HFF-Myc (cell line): ENCODE data around the gene ADGRA1.

ENCODE experiments used
- DNase-seq: peaks from one replicate; pipeline ENCODE4 v3.0.0-alpha.2; 2011; ENCODE audit warnings: low read depth; ENCODE audit errors: extremely low read depth
- H3K4me3 ChIP-seq: replicated peaks from 2 replicates; pipeline ENCODE4 v1.5.1; 2011; ENCODE audit warnings: low read depth, mild to moderate bottlenecking, control low read depth, low read length
- TF ChIP-seq, protein P1 (sequence below): IDR thresholded peaks from 2 replicates; pipeline ENCODE4 v1.5.1; 2012; ENCODE audit warnings: mild to moderate bottlenecking, low read depth, low read length, control low read depth; ENCODE audit errors: missing control alignments

Gene ADGRA1

DNA sequence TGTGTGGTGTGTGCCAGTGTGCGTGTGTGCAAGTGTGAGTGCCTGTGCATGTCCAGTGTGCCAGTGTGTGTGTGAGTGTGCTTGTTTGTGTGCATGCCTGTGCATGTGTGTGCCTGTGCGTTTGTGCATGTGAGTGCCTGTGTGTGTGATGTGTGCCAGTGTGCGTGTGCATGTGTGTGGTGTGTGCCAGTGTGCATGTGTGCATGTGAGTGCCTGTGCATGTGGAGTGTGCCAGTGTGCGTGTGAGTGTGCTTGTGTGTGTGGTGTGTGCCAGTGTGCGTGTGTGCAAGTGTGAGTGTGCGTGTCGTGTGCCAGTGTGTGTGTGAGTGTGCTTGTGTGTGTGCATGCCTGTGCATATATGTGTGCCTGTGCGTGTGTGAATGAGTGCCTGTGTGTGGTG is 33.8 kb downstream of the ADGRA1 start:
- no peak overlapping the region for H3K4me3 ChIP-seq
- TF ChIP-seq, protein P1, sequence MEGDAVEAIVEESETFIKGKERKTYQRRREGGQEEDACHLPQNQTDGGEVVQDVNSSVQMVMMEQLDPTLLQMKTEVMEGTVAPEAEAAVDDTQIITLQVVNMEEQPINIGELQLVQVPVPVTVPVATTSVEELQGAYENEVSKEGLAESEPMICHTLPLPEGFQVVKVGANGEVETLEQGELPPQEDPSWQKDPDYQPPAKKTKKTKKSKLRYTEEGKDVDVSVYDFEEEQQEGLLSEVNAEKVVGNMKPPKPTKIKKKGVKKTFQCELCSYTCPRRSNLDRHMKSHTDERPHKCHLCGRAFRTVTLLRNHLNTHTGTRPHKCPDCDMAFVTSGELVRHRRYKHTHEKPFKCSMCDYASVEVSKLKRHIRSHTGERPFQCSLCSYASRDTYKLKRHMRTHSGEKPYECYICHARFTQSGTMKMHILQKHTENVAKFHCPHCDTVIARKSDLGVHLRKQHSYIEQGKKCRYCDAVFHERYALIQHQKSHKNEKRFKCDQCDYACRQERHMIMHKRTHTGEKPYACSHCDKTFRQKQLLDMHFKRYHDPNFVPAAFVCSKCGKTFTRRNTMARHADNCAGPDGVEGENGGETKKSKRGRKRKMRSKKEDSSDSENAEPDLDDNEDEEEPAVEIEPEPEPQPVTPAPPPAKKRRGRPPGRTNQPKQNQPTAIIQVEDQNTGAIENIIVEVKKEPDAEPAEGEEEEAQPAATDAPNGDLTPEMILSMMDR = no peak
- DNase-seq = no peak

DNA sequence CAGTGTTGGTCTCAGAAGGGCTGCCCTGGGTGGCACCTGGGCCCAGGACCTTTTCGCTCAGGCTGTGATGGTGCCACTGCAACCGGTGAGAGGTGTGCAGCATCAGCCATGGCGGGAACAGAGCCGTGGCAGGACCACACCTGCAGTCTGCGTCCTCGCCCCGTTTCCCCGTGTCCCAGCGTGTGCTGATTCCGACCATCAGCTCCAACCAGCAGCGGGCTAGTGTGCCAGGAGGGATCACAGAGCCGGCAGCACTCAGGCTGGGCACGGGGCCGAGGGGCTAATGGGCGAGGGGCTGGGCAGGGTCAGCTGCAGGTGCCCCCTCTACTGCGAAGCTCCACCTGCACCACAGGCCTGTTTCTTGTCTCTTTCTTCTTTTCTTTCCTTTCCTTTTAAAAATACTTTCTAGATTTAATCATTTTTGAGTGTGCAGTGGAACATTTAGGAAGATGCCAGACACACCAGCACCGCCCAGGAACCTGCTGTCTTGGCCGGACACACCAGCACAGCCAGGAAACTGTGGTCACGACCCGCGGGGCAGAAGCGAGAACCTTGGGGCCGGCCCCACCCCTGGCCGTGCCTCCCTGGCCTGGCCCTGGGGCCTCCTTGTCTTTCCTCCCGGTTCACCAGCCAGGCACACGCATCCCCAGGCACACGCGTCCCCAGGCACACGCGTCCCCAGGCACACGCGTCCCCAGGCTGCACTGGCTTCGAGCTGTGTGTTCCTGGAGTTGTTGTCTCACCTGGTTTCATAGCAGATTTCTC is 34.6 kb downstream of the ADGRA1 start:
- TF ChIP-seq, protein P1 = no peak
- H3K4me3 ChIP-seq = no peak overlapping the region
- no peak for DNase-seq

DNA sequence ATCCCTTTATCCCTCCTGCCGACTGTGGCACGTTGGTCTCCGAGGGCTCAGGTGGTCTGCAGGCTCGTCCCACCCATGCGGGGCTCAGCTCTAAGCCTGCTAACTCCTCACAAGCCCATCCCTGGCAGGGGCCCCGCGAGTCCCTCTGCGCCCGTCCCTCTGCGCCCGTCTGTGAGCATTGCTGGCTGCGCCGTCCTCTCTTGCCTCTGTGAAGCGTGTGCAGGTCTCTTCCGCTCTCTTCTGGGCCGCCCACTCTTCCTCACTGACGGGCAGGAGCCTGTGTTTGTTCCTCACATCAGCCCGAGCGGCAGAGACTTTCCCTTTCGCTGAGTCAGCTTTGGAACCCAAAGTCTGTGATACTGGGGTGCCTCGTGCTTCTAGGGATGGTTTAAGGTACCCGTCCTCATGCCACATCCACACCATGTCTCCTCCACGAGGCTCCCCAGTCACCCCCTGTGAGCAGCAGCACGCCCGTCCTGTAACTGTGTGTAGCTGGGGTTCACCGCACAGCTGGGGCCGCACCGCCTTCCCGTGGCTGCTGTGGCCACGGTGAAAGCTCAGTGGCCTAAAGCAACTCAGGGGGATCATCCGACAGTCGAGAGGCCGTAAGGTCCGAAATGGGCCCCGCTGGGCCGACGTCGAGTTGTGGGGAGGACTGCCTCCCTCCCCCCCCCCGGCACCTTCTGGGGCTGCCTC is 35.5 kb downstream of the ADGRA1 start:
- no peak overlapping the region for H3K4me3 ChIP-seq
- no peak for DNase-seq
- TF ChIP-seq, protein P1 = no peak

DNA sequence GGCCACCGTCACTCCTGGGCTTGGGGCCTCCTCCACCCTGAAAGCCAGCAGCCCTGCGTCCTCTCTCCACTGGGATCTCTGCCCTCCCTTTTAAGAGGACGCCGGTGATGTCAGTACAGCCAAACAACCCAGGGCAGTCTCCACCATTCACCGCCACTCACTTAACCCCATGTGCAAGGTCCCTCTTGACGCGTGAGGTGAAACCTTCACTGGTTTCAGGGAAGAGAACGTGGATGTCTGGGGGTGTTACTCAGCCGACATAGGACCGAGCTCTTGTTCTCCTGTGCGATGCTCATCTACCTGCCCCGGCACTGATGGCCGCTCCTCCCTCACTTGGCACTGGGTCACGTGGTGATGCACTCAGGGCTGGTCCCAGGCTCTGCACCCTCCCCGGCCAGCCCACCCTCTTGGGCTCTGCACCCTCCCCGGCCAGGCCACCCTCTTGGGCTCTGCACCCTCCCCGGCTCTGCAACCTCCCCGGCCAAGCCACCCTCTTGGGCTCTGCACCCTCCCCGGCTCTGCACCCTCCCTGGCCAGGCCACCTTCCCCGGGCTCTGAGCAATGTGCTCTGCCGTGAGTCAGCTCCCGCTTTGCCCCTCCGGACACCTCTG is 36.1 kb downstream of the ADGRA1 start:
- TF ChIP-seq, protein P1 = no peak
- H3K4me3 ChIP-seq = no peak overlapping the region
- no peak for DNase-seq

DNA sequence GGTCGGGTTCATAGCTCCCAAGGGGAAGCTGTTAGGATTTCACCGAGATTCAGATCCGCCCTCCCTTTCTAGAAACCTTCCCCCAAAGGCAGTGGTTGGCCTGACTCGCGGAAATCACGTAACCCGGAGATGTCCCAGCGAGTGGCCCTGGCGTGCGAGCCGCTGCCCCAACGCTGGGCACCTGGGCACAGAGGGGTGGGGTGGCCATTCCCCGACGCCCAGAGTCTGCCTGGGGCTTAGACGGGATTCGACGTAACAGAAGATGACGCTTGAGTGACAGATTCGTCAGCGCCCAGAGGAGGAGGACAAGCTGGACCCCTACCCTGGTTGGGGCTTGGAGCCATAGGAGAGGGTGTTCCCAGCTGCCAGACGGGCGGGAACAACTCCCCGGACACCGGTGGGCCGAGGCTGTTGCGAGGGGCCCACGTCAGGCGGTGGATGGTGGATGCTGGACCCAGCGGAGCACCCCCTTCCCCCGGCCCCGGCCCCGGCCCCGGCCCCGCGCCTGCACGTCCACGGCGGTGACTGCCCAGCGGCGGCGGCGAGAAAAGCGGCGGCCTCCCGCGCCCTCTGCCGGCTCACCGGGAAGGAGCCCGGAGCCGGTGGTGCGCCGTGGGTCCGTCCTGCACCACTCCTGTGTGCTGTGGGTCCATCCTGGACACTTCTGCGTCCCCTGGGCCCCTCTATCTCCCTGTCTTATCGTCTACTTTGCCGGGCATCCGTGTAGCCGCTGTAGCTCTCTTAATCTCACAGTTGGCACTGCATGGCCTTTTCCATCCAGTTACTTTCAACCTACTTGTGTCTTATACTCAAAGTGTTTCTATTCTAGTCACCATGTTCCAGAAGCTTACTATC is 36.9 kb downstream of the ADGRA1 start:
- TF ChIP-seq, protein P1 = peak; percentile 39
- DNase-seq = no peak

DNA sequence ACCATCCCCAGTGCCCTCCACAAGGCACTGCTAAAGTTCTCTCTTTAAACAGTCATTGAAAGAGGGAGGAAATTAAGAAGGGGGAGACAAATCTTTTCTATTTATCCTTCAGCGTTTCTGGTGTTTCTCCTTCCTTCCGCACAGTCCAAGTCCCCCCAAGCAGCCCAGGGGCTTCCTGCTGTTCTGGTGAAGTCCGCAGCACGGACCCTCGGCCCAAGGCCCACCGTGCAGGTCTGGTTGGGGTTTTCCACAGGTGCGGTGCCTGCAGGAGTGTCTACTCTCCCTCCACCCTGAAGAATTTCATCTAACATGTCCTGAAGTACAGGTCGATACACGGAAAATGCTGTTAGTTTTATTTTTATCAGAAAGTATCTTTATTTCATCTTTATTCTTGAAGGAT is 38.2 kb downstream of the ADGRA1 start:
- H3K4me3 ChIP-seq = no peak overlapping the region
- TF ChIP-seq, protein P1 = no peak
- no peak for DNase-seq

More for the DNA sequence above, 36.9 kb downstream of the ADGRA1 start:
- no peak overlapping the region for H3K4me3 ChIP-seq
